ENCODE measurements around the gene PPP1R7.

Gene PPP1R7

GRCh38 chr2:241115361-241115760 lies 34.9 kb upstream of the PPP1R7 start:
- Histone ChIP-seq H3K27me3 (no peaks in the 10 kb centered on the region), H3K27ac (no peak overlapping the region), H3K4me1 (ENCODE audit: control insufficient read depth in 1 of 2, insufficient read depth in 1 of 2, low read depth in 1 of 2, low read length in 1 of 2) (no peaks in the 10 kb centered on the region), H3K9me3 (no peaks in the 10 kb centered on the region), H3K36me3 (peaks cover 9% of the 10 kb centered on the region), H3K4me3 (ENCODE audit: low read depth in 1 of 2, low read length in 1 of 2) (no peak overlapping the region)
- TF ChIP-seq CTCF (IDR thresholded peaks at IDR 0.05) = no peak

- TF ChIP-seq CTCF (IDR thresholded peaks at IDR 0.05) = no peak
- no peaks in the 10 kb centered on the region for H3K4me1 ChIP-seq (ENCODE audit: control insufficient read depth in 1 of 2, insufficient read depth in 1 of 2, low read depth in 1 of 2, low read length in 1 of 2)
- no peak overlapping the region for H3K27ac ChIP-seq
- no peaks in the 10 kb centered on the region for H3K27me3 ChIP-seq
- peaks cover 9% of the 10 kb centered on the region for H3K36me3 ChIP-seq
- H3K4me3 ChIP-seq (ENCODE audit: low read depth in 1 of 2, low read length in 1 of 2) = no peak overlapping the region
- H3K9me3 ChIP-seq = no peaks in the 10 kb centered on the region
Observed at GRCh38 chr2:241116606-241117560, 33.4 kb upstream of the PPP1R7 start.

- H3K4me1 ChIP-seq (ENCODE audit: control insufficient read depth in 1 of 2, insufficient read depth in 1 of 2, low read depth in 1 of 2, low read length in 1 of 2) = no peaks in the 10 kb centered on the region
- TF ChIP-seq CTCF (IDR thresholded peaks at IDR 0.05) = no peak
- H3K27ac ChIP-seq = no peak overlapping the region
- H3K36me3 ChIP-seq = peaks cover 13% of the 10 kb centered on the region
- H3K9me3 ChIP-seq = no peaks in the 10 kb centered on the region
- no peaks in the 10 kb centered on the region for H3K27me3 ChIP-seq
- no peak overlapping the region for H3K4me3 ChIP-seq (ENCODE audit: low read depth in 1 of 2, low read length in 1 of 2)
Observed at GRCh38 chr2:241118737-241119505, 31.3 kb upstream of the PPP1R7 start.

- Histone ChIP-seq H3K4me1 (ENCODE audit: control insufficient read depth in 1 of 2, insufficient read depth in 1 of 2, low read depth in 1 of 2, low read length in 1 of 2) (no peaks in the 10 kb centered on the region), H3K27me3 (no peaks in the 10 kb centered on the region), H3K9me3 (no peaks in the 10 kb centered on the region), H3K4me3 (ENCODE audit: low read depth in 1 of 2, low read length in 1 of 2) (no peak overlapping the region), H3K27ac (no peak overlapping the region), H3K36me3 (peaks cover 4% of the 10 kb centered on the region)
- TF ChIP-seq CTCF (IDR thresholded peaks at IDR 0.05) = no peak
Observed at GRCh38 chr2:241120440-241120839, 29.8 kb upstream of the PPP1R7 start.

- H3K36me3 ChIP-seq = peaks cover 9% of the 10 kb centered on the region
- H3K27me3 ChIP-seq = no peaks in the 10 kb centered on the region
- H3K9me3 ChIP-seq = no peaks in the 10 kb centered on the region
- H3K4me3 ChIP-seq (ENCODE audit: low read depth in 1 of 2, low read length in 1 of 2) = no peak overlapping the region
- TF ChIP-seq CTCF (IDR thresholded peaks at IDR 0.05) = no peak
- no peak overlapping the region for H3K27ac ChIP-seq
- no peaks in the 10 kb centered on the region for H3K4me1 ChIP-seq (ENCODE audit: control insufficient read depth in 1 of 2, insufficient read depth in 1 of 2, low read depth in 1 of 2, low read length in 1 of 2)
Observed at GRCh38 chr2:241121008-241121407, 29.3 kb upstream of the PPP1R7 start.

Data from neutrophil (primary cell).